Measurements from ENCODE around the gene RNF183.

The RNF183 gene

GRCh38 chr9:113328045-113328782 is 25.0 kb upstream of the RNF183 start:
- Histone ChIP-seq H3K27me3 (ENCODE audit: control insufficient read depth, low read length) (peaks cover 4% of the 10 kb centered on the region; the same call in 1 of the 2 replicates), H3K36me3 (ENCODE audit: control insufficient read depth, low read length) (no peaks in the 10 kb centered on the region), H3K4me1 (ENCODE audit: control insufficient read depth, low read length) (no peaks in the 10 kb centered on the region), H3K9me3 (ENCODE audit: control insufficient read depth, insufficient read depth, low read length) (no peaks in the 10 kb centered on the region), H3K9me2 (replicated peaks; ENCODE audit: control insufficient read depth, low read length) (no peaks in the 10 kb centered on the region), H4K20me1 (ENCODE audit: control insufficient read depth, insufficient read depth, low read depth, low read length) (no peaks in the 10 kb centered on the region), H3K79me2 (ENCODE audit: control insufficient read depth, low read length) (no peaks in the 10 kb centered on the region), H3K27ac (ENCODE audit: low read depth, low read length) (no peak overlapping the region), H3K4me3 (ENCODE audit: low read length) (no peak overlapping the region), H3F3A (ENCODE audit: control insufficient read depth, insufficient read depth) (no peaks in the 10 kb centered on the region), H3K4me2 (ENCODE audit: low read length) (no peak overlapping the region)
- TF ChIP-seq, protein P1, sequence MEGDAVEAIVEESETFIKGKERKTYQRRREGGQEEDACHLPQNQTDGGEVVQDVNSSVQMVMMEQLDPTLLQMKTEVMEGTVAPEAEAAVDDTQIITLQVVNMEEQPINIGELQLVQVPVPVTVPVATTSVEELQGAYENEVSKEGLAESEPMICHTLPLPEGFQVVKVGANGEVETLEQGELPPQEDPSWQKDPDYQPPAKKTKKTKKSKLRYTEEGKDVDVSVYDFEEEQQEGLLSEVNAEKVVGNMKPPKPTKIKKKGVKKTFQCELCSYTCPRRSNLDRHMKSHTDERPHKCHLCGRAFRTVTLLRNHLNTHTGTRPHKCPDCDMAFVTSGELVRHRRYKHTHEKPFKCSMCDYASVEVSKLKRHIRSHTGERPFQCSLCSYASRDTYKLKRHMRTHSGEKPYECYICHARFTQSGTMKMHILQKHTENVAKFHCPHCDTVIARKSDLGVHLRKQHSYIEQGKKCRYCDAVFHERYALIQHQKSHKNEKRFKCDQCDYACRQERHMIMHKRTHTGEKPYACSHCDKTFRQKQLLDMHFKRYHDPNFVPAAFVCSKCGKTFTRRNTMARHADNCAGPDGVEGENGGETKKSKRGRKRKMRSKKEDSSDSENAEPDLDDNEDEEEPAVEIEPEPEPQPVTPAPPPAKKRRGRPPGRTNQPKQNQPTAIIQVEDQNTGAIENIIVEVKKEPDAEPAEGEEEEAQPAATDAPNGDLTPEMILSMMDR (IDR thresholded peaks at IDR 0.05; ENCODE audit: low read depth, low read length, poor library complexity, severe bottlenecking): no peak
- TF ChIP-seq EZH2phosphoT487 (IDR thresholded peaks at IDR 0.05; ENCODE audit: borderline replicate concordance, low read length): no peak

DNA sequence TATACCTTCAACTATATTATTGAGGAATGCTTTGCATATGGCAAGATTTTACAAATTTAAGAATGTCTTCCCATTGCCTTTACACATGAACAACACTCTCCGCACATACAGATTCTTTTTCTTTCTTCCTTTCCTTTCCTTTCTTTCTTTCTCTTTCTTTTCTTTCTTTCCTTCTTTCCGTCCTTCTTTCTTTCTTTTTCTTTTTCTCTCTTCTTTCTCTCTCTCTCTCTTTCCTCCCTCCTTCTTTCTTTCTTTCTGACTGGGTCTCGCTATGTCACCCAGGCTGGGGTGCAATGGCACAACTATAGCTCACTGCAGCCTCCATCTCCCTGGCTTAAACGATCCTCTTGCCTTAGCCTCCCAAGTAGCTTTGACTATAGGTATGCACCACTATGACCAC is 23.1 kb upstream of the RNF183 start:
- no peaks in the 10 kb centered on the region for H4K20me1 ChIP-seq (ENCODE audit: control insufficient read depth, insufficient read depth, low read depth, low read length)
- no peaks in the 10 kb centered on the region for H3K9me2 ChIP-seq (replicated peaks; ENCODE audit: control insufficient read depth, low read length)
- H3K4me1 ChIP-seq (ENCODE audit: control insufficient read depth, low read length): no peaks in the 10 kb centered on the region
- H3K27me3 ChIP-seq (ENCODE audit: control insufficient read depth, low read length): peaks cover 12% of the 10 kb centered on the region
- no peaks in the 10 kb centered on the region for H3K36me3 ChIP-seq (ENCODE audit: control insufficient read depth, low read length)
- H3K79me2 ChIP-seq (ENCODE audit: control insufficient read depth, low read length): no peaks in the 10 kb centered on the region
- no peak for TF ChIP-seq EZH2phosphoT487 (IDR thresholded peaks at IDR 0.05; ENCODE audit: borderline replicate concordance, low read length)
- TF ChIP-seq, protein P1 (IDR thresholded peaks at IDR 0.05; ENCODE audit: low read depth, low read length, poor library complexity, severe bottlenecking): no peak
- no peaks in the 10 kb centered on the region for H3K9me3 ChIP-seq (ENCODE audit: control insufficient read depth, insufficient read depth, low read length)
- no peak overlapping the region for H3K27ac ChIP-seq (ENCODE audit: low read depth, low read length)
- H3F3A ChIP-seq (ENCODE audit: control insufficient read depth, insufficient read depth): no peaks in the 10 kb centered on the region
- no peak overlapping the region for H3K4me3 ChIP-seq (ENCODE audit: low read length)
- no peak overlapping the region for H3K4me2 ChIP-seq (ENCODE audit: low read length)

DNA sequence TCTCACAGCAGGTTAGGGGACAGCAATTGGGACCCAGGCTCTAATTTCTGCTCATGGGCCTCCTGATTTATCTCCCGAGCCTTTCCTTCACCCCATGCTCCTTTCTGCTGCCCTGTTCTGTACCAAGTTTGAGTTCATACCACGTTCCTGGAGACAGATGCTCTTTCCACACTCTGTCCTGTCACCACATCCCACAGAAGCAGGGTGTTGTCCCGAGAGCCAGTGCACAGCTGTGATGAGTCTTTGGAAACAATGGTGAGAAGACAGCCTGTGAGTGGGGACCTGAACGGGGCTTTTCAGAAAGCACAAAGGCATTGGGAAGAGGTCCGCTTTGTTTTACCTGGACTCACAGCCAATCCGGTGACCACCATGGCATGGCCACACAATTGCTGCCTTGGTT is 19.5 kb upstream of the RNF183 start:
- no peak overlapping the region for H3K27ac ChIP-seq (ENCODE audit: low read depth, low read length)
- no peaks in the 10 kb centered on the region for H3K36me3 ChIP-seq (ENCODE audit: control insufficient read depth, low read length)
- H3K4me2 ChIP-seq (ENCODE audit: low read length): no peak overlapping the region
- H3K9me2 ChIP-seq (replicated peaks; ENCODE audit: control insufficient read depth, low read length): no peaks in the 10 kb centered on the region
- no peak overlapping the region for H3K4me3 ChIP-seq (ENCODE audit: low read length)
- H3K9me3 ChIP-seq (ENCODE audit: control insufficient read depth, insufficient read depth, low read length): no peaks in the 10 kb centered on the region
- no peaks in the 10 kb centered on the region for H3F3A ChIP-seq (ENCODE audit: control insufficient read depth, insufficient read depth)
- TF ChIP-seq, protein P1 (IDR thresholded peaks at IDR 0.05; ENCODE audit: low read depth, low read length, poor library complexity, severe bottlenecking): no peak
- TF ChIP-seq EZH2phosphoT487 (IDR thresholded peaks at IDR 0.05; ENCODE audit: borderline replicate concordance, low read length): no peak
- no peaks in the 10 kb centered on the region for H3K4me1 ChIP-seq (ENCODE audit: control insufficient read depth, low read length)
- H3K27me3 ChIP-seq (ENCODE audit: control insufficient read depth, low read length): peaks cover 22% of the 10 kb centered on the region
- H3K79me2 ChIP-seq (ENCODE audit: control insufficient read depth, low read length): no peaks in the 10 kb centered on the region
- no peaks in the 10 kb centered on the region for H4K20me1 ChIP-seq (ENCODE audit: control insufficient read depth, insufficient read depth, low read depth, low read length)

All from DOHH2 (cell line).